IMR-90 (cell line): ENCODE measurements around the gene FUBP3.

ENCODE experiments used
- BHLHE40 ChIP-seq: fragments of 150-350 bp; IDR thresholded peaks from 2 replicates; pipeline ENCODE4 v1.6.1; 2016; ENCODE audit warnings: mild to moderate bottlenecking, low read depth, low read length
- CEBPB ChIP-seq: IDR thresholded peaks from 2 replicates; pipeline ENCODE4 v1.6.1; 2012; ENCODE audit warnings: low read depth, low read length, improper control_type of control experiment
- FOS ChIP-seq: fragments of 150-350 bp; IDR thresholded peaks from 2 replicates; pipeline ENCODE4 v1.6.1; 2016; ENCODE audit warnings: low read depth, low read length
- MAFK ChIP-seq: IDR thresholded peaks from 2 replicates; pipeline ENCODE4 v1.6.1; 2012; ENCODE audit warnings: low read depth, low read length, improper control_type of control experiment
- MAZ ChIP-seq: IDR thresholded peaks from 2 replicates; pipeline ENCODE4 v1.6.1; 2012; ENCODE audit warnings: low read depth, mild to moderate bottlenecking, low read length, improper control_type of control experiment, moderate library complexity, borderline replicate concordance
- POLR2A ChIP-seq: IDR thresholded peaks from 2 replicates; pipeline ENCODE4 v1.6.1; 2012; ENCODE audit warnings: mild to moderate bottlenecking, low read depth, low read length
- RAD21 ChIP-seq: IDR thresholded peaks from 2 replicates; pipeline ENCODE4 v1.6.1; 2012; ENCODE audit warnings: low read length, improper control_type of control experiment
- RCOR1 ChIP-seq: IDR thresholded peaks from 2 replicates; pipeline ENCODE4 v1.6.1; 2012; ENCODE audit warnings: mild to moderate bottlenecking, low read length, improper control_type of control experiment; ENCODE audit not compliant: insufficient replicate concordance
- RFX5 ChIP-seq: IDR thresholded peaks from 2 replicates; pipeline ENCODE4 v1.8.0; 2012; ENCODE audit warnings: low read depth, mild to moderate bottlenecking, low read length, moderate library complexity
- TF ChIP-seq, protein P1 (sequence below): conservative IDR thresholded peaks from 2 replicates; pipeline ENCODE4 v1.5.1; 2012; ENCODE audit warnings: mild to moderate bottlenecking, low read depth, low read length, improper control_type of control experiment
- TF ChIP-seq, protein P2 (sequence below): fragments of 150-350 bp; IDR thresholded peaks from 2 replicates; pipeline ENCODE4 v1.6.1; 2016; ENCODE audit warnings: low read depth, mild to moderate bottlenecking, low read length, moderate library complexity, borderline replicate concordance

DNA sequence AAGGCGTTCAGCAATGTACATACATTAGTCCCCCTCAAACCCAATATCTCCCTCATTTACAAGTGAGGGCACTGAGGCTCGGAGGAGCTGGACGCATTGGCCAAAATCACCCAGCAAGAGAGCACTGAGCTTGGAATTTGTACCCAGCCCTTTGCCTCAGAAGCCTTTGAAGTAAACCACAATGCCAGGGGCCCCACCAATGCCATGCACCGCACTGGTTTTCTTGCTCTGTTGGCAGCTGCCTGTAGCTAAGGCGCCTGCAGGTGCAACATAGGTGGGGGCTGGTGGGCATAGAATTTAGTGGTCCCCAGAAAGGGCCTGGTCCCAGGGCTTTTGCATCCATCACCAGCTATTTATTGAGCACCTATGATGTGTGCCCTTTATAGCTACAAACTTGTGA is 37.3 kb upstream of the FUBP3 start:
- TF ChIP-seq RFX5 = no peak
- TF ChIP-seq, protein P1, sequence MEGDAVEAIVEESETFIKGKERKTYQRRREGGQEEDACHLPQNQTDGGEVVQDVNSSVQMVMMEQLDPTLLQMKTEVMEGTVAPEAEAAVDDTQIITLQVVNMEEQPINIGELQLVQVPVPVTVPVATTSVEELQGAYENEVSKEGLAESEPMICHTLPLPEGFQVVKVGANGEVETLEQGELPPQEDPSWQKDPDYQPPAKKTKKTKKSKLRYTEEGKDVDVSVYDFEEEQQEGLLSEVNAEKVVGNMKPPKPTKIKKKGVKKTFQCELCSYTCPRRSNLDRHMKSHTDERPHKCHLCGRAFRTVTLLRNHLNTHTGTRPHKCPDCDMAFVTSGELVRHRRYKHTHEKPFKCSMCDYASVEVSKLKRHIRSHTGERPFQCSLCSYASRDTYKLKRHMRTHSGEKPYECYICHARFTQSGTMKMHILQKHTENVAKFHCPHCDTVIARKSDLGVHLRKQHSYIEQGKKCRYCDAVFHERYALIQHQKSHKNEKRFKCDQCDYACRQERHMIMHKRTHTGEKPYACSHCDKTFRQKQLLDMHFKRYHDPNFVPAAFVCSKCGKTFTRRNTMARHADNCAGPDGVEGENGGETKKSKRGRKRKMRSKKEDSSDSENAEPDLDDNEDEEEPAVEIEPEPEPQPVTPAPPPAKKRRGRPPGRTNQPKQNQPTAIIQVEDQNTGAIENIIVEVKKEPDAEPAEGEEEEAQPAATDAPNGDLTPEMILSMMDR = no peak
- TF ChIP-seq, protein P2, sequence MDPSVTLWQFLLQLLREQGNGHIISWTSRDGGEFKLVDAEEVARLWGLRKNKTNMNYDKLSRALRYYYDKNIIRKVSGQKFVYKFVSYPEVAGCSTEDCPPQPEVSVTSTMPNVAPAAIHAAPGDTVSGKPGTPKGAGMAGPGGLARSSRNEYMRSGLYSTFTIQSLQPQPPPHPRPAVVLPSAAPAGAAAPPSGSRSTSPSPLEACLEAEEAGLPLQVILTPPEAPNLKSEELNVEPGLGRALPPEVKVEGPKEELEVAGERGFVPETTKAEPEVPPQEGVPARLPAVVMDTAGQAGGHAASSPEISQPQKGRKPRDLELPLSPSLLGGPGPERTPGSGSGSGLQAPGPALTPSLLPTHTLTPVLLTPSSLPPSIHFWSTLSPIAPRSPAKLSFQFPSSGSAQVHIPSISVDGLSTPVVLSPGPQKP = no peak
- no peak for TF ChIP-seq POLR2A
- no peak for TF ChIP-seq RAD21
- no peak for TF ChIP-seq FOS
- no peak for TF ChIP-seq MAFK
- TF ChIP-seq RCOR1 = no peak
- no peak for TF ChIP-seq MAZ
- no peak for TF ChIP-seq CEBPB
- TF ChIP-seq BHLHE40 = no peak
